Measurements from ENCODE around the gene MED13L. TPM values are rescaled to one million over a fixed set of nuclear protein-coding genes. Genes with fewer than 3 reads are reported as not detected.
A peak's percentile ranks its signal among the peaks of the same experiment; 100 is the strongest.

MED13L gene
- polyA plus RNA-seq, 2 donors = 15.0 to 16.8 TPM

DNA sequence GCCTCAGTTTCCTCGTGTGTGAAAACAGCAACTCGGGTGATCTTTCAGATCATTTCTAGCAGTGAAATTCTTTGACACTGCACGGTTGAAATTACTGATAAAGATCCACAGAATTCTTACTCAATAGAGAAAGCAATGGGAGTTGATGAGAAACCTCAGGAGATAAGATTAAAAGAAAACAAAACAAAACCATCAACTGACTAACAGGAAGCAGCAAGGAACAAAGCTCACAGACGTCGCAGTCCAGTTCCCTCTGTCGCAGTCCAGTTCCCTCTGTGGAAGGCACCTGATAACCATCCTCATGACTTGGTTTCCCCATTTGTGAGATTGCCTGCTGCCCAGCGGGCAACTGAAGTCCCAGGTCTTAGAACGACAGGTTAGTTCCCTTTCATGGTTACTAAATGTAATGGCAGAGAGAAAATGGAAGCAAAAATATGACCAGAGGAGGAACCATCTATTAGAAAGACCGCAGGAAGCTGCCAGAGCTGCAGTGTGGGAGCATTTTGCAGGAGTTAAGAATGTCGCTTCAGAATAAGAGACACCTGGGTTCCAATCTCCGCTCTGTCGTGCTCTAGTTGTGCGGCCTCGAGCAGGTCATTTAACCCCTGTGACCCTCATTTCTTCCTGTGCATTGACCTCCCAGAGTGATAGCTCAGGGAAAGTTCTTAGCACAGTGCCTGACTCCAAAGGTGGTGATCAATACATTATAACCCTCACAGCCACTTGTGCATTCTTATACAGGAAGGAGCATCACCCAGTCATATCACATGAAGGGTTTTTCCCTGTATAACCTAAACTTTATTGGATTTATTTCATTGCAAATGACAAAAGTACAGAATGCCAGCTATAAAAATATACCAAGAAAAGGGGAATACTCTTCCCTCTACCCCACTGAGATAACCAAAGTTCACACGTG is 5.1 kb upstream of the MED13L start:
- Histone ChIP-seq H3K4me3 (ENCODE audit: low read depth in 1 of 2, low read length in 2 of 2) (no peak overlapping the region), H3K9me3 (ENCODE audit: control insufficient read depth in 2 of 2, insufficient read depth in 1 of 2, low read depth in 1 of 2, low read length in 1 of 2) (no peaks in the 10 kb centered on the region)
- WGBS, 2 donors = 62 to 70% methylated on average over 15 of the region's 15 CpGs

DNA sequence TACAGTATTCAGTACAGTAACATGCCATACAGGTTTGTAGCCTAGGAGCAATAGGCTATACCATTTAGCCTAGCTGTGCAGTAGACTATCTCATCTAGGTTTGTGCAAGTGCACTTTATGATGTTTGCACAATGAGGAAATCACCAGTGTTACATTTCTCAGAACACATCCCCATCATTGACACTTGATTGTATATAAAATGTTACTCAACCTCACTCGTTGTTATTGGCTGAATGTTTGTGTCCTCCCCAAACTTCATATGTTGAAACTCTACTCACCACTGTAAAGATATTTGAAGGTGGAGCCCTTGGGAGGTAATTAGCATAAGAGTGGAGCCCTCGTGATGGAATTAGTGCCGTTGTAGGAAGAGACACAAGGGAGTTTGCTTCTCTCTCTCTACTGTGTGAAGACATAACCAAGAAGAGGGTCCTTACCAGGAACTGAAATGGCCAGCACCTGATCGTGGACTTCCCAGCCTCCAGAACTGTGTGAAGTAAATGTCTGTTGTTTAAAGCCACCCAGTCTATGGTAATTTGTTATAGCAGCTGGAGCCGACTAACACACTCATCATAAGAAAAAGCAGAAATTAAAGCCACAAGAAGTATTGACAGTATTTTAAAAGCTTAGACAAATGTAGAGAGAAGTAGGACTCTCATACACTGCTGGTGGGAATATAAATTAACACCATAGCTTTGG is 3.2 kb upstream of the MED13L start:
- no peaks in the 10 kb centered on the region for H3K9me3 ChIP-seq (ENCODE audit: control insufficient read depth in 2 of 2, insufficient read depth in 1 of 2, low read depth in 1 of 2, low read length in 1 of 2)
- no peaks in the 10 kb centered on the region for H3K36me3 ChIP-seq (ENCODE audit: control insufficient read depth in 2 of 2, insufficient read depth in 2 of 2, low read length in 1 of 2)
- 66 to 69% methylated on average over 5 of the region's 5 CpGs for WGBS, 2 donors
- no peaks in the 10 kb centered on the region for H3K4me1 ChIP-seq (ENCODE audit: control insufficient read depth in 2 of 2, insufficient read depth in 2 of 2, low read length in 1 of 2)
- H3K4me3 ChIP-seq (ENCODE audit: low read depth in 1 of 2, low read length in 2 of 2) = no peak overlapping the region
- no peaks in the 10 kb centered on the region for H3K27me3 ChIP-seq (ENCODE audit: control insufficient read depth in 1 of 2, insufficient read depth in 2 of 2, low read length in 2 of 2)
- H3K27ac ChIP-seq (ENCODE audit: low read depth in 2 of 2, low read length in 1 of 2) = no peak overlapping the region

More for the DNA sequence above, 5.1 kb upstream of the MED13L start:
- Histone ChIP-seq H3K27ac (ENCODE audit: low read depth in 2 of 2, low read length in 1 of 2) (no peak overlapping the region), H3K36me3 (ENCODE audit: control insufficient read depth in 2 of 2, insufficient read depth in 2 of 2, low read length in 1 of 2) (no peaks in the 10 kb centered on the region), H3K4me1 (ENCODE audit: control insufficient read depth in 2 of 2, insufficient read depth in 2 of 2, low read length in 1 of 2) (no peaks in the 10 kb centered on the region), H3K27me3 (ENCODE audit: control insufficient read depth in 1 of 2, insufficient read depth in 2 of 2, low read length in 2 of 2) (no peaks in the 10 kb centered on the region)

DNA sequence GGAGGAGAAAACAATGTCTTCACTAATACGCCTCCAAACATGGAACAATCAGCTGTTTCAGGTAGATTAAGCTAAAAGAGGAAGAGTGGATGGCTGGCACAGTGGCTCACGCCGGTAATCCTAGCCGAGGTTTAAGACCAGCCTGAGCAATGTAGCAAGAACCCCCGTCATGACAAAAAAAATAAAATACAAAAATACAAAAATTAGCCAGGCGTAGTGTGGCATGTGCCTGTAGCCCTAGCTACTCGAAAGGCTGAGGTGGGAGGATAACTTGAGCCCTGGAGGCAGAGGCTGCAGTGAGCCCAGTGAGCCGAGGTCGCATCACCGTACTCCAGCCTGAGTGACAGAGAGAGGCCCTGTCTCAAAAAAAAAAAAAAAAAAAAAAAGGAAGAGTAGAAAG is 1.2 kb upstream of the MED13L start:
- Histone ChIP-seq H3K9me3 (ENCODE audit: control insufficient read depth in 2 of 2, insufficient read depth in 1 of 2, low read depth in 1 of 2, low read length in 1 of 2) (no peaks in the 10 kb centered on the region), H3K4me1 (ENCODE audit: control insufficient read depth in 2 of 2, insufficient read depth in 2 of 2, low read length in 1 of 2) (no peaks in the 10 kb centered on the region), H3K36me3 (ENCODE audit: control insufficient read depth in 2 of 2, insufficient read depth in 2 of 2, low read length in 1 of 2) (no peaks in the 10 kb centered on the region), H3K27ac (ENCODE audit: low read depth in 2 of 2, low read length in 1 of 2) (no peak overlapping the region), H3K4me3 (ENCODE audit: low read depth in 1 of 2, low read length in 2 of 2) (peak overlapping the region in 1 of 2 donors; percentile 89), H3K27me3 (ENCODE audit: control insufficient read depth in 1 of 2, insufficient read depth in 2 of 2, low read length in 2 of 2) (no peaks in the 10 kb centered on the region)
- 85 to 87% methylated on average over 10 of the region's 10 CpGs for WGBS, 2 donors

DNA sequence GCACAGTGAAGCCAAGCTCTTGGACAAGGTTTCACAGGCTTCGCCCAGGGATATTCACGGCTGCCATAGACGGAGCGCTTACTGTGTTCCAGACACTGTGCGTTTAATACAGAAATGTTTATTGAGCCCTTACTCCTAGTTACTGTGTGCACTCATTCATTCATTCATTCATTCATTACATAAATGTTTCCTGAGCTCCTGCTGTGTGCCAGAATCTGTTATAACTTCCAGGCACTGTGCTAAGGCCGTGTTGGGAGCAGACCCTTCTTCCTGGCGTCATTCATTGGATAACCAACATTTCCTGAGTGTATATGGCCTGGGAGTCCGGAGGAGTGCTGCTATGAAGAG is 760 bp upstream of the MED13L start:
- H3K27ac ChIP-seq (ENCODE audit: low read depth in 2 of 2, low read length in 1 of 2) = no peak overlapping the region
- 52 to 60% methylated on average over 8 of the region's 8 CpGs for WGBS, 2 donors
- H3K4me3 ChIP-seq (ENCODE audit: low read depth in 1 of 2, low read length in 2 of 2) = peak overlapping the region; percentile 53 to 89
- no peaks in the 10 kb centered on the region for H3K36me3 ChIP-seq (ENCODE audit: control insufficient read depth in 2 of 2, insufficient read depth in 2 of 2, low read length in 1 of 2)
- H3K27me3 ChIP-seq (ENCODE audit: control insufficient read depth in 1 of 2, insufficient read depth in 2 of 2, low read length in 2 of 2) = no peaks in the 10 kb centered on the region
- no peaks in the 10 kb centered on the region for H3K9me3 ChIP-seq (ENCODE audit: control insufficient read depth in 2 of 2, insufficient read depth in 1 of 2, low read depth in 1 of 2, low read length in 1 of 2)
- no peaks in the 10 kb centered on the region for H3K4me1 ChIP-seq (ENCODE audit: control insufficient read depth in 2 of 2, insufficient read depth in 2 of 2, low read length in 1 of 2)

DNA sequence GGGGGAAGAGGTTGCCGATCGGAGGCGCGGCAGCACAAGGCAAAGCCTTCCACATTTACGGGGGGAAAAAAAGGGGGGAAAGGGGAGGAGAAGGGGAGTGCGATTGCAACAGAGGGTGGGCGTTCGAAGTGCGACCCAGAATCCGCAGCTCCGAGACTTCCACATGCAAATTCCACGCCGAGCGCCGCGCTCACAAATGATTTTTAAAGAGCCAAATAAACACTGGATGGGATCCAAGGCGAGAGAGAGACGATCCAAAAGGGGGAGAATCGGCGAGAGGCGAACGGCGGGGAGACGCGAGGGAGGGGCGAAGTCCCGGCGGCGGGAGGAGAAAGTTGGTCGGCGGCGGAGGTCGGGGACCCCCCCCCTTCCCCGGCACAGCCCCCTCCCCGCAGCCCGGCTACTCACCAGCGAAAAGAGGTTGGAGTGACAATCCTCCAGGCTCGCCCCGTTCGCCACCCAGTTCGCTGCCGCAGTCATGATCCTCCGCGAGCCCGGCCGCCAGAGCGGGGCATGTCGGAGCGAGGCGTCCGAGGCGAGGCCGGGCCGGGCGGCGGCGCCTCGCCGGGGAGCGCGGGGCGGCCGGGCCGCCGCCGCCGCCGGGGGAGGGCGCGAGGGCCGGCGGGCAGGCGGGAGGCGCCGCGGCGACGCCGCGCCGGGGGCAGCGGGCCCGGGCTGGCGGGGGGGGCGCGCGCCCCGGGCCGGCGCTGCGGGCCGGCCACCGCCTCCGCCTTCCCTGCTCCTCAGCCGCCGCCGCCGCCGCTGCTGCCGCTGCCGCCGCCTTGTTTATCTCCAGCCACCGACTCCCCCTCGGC is 634 bp downstream of the MED13L start:
- Histone ChIP-seq H3K27ac (ENCODE audit: low read depth in 2 of 2, low read length in 1 of 2) (peak overlapping the region; percentile 98), H3K4me3 (ENCODE audit: low read depth in 1 of 2, low read length in 2 of 2) (peak overlapping the region; percentile 74 to 89), H3K36me3 (ENCODE audit: control insufficient read depth in 2 of 2, insufficient read depth in 2 of 2, low read length in 1 of 2) (no peaks in the 10 kb centered on the region), H3K4me1 (ENCODE audit: control insufficient read depth in 2 of 2, insufficient read depth in 2 of 2, low read length in 1 of 2) (peaks cover 0 to 3% of the 10 kb centered on the region in 2 donors), H3K9me3 (ENCODE audit: control insufficient read depth in 2 of 2, insufficient read depth in 1 of 2, low read depth in 1 of 2, low read length in 1 of 2) (no peaks in the 10 kb centered on the region), H3K27me3 (ENCODE audit: control insufficient read depth in 1 of 2, insufficient read depth in 2 of 2, low read length in 2 of 2) (no peaks in the 10 kb centered on the region)
- WGBS, 2 donors = 0 to 1% methylated on average over 48 to 103 of the region's 104 CpGs

DNA sequence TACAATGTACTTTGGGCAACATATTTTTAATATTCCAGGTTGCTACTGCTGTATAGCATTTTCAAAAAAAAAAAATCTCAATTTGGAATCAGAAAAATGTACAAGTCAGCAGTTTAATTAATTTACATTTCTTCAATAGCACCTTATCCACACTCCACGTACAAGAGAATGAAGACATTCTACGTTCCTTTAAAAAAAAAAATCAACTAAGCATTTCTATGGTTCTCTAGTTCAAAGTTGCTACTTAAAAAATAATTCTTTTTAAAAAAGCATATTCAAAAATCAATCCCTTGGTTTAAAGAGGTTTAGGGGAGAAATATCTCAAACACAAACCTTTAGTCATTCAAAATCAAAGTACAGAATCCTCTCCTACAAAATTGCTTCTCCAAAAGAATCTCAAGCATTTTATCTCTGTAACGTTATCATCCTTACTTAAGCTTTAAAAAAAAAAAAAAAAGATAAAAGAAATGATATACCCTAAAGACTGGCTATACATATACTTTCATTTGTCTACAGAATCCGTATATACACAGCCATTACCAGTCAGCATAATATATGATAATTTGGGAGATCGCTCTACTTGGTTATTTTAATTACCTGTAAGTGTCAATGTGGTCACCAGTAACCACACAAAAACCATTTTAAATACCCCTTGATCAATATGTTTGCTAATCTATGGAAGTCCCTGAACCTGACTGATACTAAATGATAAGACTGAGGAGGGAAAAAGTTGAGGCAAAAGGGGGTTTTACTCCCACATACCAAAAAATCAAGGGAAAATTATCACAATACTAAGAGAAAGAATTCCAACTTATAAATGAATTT is 2.7 kb downstream of the MED13L start:
- WGBS, 2 donors = 40 to 42% methylated on average over 5 of the region's 5 CpGs
- Histone ChIP-seq H3K27ac (ENCODE audit: low read depth in 2 of 2, low read length in 1 of 2) (no peak overlapping the region), H3K4me1 (ENCODE audit: control insufficient read depth in 2 of 2, insufficient read depth in 2 of 2, low read length in 1 of 2) (peaks cover 0 to 3% of the 10 kb centered on the region in 2 donors)

DNA sequence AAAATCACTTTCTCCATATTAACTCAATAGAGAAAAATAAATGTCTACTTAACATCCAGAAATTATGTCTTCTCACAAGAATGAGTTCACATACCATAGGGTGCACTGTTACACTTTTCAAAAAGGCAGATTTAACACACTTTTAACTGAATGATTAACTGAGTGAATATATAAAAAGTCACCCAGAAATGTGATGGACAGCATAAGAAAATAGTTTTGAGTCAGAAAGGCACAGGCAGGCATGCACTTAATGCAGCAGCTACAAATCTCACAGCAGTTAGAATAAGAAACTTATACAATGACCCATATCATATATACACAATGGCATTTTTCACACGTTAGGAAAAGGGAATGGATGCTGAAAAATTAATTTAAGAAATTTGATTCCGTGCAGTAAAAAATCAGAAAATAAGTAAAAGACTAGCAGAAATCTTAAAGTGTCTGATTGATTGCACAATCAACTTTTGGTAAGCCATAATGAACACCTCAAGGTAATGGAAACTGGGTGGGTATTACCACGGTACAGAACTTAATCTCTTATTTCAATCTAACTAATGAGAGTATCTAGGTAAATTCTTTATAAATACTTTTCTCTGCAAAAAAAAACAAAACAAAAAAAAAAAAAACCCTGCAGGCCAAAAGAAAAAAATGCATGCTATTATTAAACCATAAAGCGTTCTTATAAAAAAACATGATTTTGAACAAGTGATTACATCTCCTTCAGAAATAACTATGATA is 3.5 kb downstream of the MED13L start:
- H3K27ac ChIP-seq (ENCODE audit: low read depth in 2 of 2, low read length in 1 of 2) = no peak overlapping the region
- peaks cover 0 to 3% of the 10 kb centered on the region in 2 donors for H3K4me1 ChIP-seq (ENCODE audit: control insufficient read depth in 2 of 2, insufficient read depth in 2 of 2, low read length in 1 of 2)
- H3K4me3 ChIP-seq (ENCODE audit: low read depth in 1 of 2, low read length in 2 of 2) = no peak overlapping the region
- H3K36me3 ChIP-seq (ENCODE audit: control insufficient read depth in 2 of 2, insufficient read depth in 2 of 2, low read length in 1 of 2) = no peaks in the 10 kb centered on the region
- no peaks in the 10 kb centered on the region for H3K27me3 ChIP-seq (ENCODE audit: control insufficient read depth in 1 of 2, insufficient read depth in 2 of 2, low read length in 2 of 2)
- H3K9me3 ChIP-seq (ENCODE audit: control insufficient read depth in 2 of 2, insufficient read depth in 1 of 2, low read depth in 1 of 2, low read length in 1 of 2) = no peaks in the 10 kb centered on the region
- WGBS, 2 donors = 40 to 42% methylated on average over 4 of the region's 4 CpGs

More for the DNA sequence above, 2.7 kb downstream of the MED13L start:
- Histone ChIP-seq H3K36me3 (ENCODE audit: control insufficient read depth in 2 of 2, insufficient read depth in 2 of 2, low read length in 1 of 2) (no peaks in the 10 kb centered on the region), H3K27me3 (ENCODE audit: control insufficient read depth in 1 of 2, insufficient read depth in 2 of 2, low read length in 2 of 2) (no peaks in the 10 kb centered on the region), H3K9me3 (ENCODE audit: control insufficient read depth in 2 of 2, insufficient read depth in 1 of 2, low read depth in 1 of 2, low read length in 1 of 2) (no peaks in the 10 kb centered on the region), H3K4me3 (ENCODE audit: low read depth in 1 of 2, low read length in 2 of 2) (no peak overlapping the region)

DNA sequence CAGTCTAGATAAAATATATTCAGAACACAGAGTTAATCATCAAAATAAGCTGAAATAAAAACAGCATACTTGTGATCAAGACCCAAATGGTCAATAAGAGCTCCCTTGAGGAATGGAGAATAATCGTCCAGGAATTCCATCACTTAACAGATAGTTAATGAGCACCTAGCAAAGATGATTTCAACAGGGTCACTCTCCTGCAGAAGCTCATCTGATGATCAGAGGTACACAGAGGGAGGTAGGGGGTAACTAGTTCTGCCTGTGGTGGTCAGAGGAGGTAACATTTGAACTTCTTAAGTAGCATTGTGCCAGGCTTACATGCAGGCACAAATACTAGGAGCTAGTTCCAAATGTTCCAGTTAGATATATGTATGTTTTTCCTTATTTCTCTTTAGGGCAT is 9.5 kb downstream of the MED13L start:
- Histone ChIP-seq H3K9me3 (ENCODE audit: control insufficient read depth in 2 of 2, insufficient read depth in 1 of 2, low read depth in 1 of 2, low read length in 1 of 2) (no peaks in the 10 kb centered on the region), H3K4me1 (ENCODE audit: control insufficient read depth in 2 of 2, insufficient read depth in 2 of 2, low read length in 1 of 2) (peaks cover 3 to 4% of the 10 kb centered on the region in 2 donors), H3K4me3 (ENCODE audit: low read depth in 1 of 2, low read length in 2 of 2) (no peak overlapping the region), H3K27ac (ENCODE audit: low read depth in 2 of 2, low read length in 1 of 2) (no peak overlapping the region), H3K36me3 (ENCODE audit: control insufficient read depth in 2 of 2, insufficient read depth in 2 of 2, low read length in 1 of 2) (no peaks in the 10 kb centered on the region), H3K27me3 (ENCODE audit: control insufficient read depth in 1 of 2, insufficient read depth in 2 of 2, low read length in 2 of 2) (no peaks in the 10 kb centered on the region)
- WGBS, 2 donors = 47 to 53% methylated on average over 1 of the region's 1 CpG
